ENCODE results near the gene FBXO40. TPM values are rescaled to one million over a fixed set of nuclear protein-coding genes. Genes with fewer than 3 reads are reported as not detected.

The FBXO40 gene
- total and polyA plus RNA-seq, 2 of the 8 experiments (the other 6 are each of a cell fraction or from before 2014, with no cell fraction given) = 0.03 TPM; not detected in 1

DNA sequence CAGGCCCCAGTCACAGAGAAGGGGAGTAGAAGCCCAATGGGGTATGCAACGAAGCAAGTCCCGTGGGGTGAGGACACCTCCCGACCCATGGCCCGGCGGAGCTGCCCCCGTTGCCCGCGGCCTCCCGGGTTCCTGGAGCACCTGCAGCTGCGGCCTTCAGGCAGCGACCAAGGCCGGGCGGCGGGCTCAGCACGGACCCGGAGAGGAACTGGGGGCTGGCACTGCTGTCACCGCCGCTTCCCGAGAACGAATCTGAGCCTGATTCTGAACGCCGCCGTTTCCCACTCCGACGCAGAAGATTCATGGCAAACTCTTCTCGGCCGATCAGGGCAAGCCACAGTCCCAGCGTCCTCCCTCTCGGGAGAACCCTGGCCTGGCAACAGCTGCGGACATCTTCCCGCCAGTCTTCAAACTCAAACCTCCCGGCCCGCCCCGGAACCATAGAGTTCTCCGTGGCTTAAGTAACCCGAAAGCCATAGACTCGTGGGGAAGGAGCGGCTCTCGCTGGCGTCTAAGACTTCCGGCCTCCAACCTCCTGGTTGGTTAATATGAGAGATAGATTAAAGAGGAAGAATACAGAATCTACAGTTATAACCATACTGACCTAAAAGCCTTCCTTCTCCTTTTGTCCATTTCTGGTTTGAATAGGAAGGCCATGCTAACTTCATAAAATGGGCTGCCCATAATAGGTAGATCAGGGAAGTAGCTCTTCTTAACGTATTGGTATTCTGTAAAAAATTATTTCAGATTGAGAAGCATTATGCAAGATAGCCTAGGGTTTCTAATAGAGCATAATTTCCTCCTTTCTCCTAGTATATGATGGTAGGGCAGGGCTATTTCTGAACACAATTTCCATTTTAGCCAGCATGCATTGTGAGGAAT lies 47.4 kb upstream of the FBXO40 start, which contains the start of gene POLQ:
TSS of gene POLQ (minus strand) at position 415 of the 882 bp plus-strand sequence. CDS start at position 304, 111 bp downstream.
- peak; percentile 28 for FAIRE-seq
- no peaks in the 10 kb centered on the region for H3K27me3 ChIP-seq (replicated peaks in 1 of 4; ENCODE audit: control insufficient read depth in 3 of 4, extremely low read depth in 1 of 4, insufficient read depth in 3 of 4, low read length in 3 of 4)
- TF ChIP-seq BRCA1 (IDR thresholded peaks at IDR 0.05; ENCODE audit: low read depth, low read length) (no peak), KDM4A (IDR thresholded peaks at IDR 0.05; ENCODE audit: low read depth, low read length, severe bottlenecking) (peak; percentile 38), POLR2AphosphoS5 (IDR thresholded peaks at IDR 0.05; ENCODE audit: low read depth, low read length) (peak; percentile 71), YY1 (IDR thresholded peaks at IDR 0.05; ENCODE audit: low read depth, low read length) (peak; percentile 69), CHD2 (IDR thresholded peaks at IDR 0.05; ENCODE audit: low read length) (no peak), BCL11A (IDR thresholded peaks at IDR 0.05; ENCODE audit: low read depth in 2 of 2, low read length in 2 of 2) (no peak), RAD21 (IDR thresholded peaks at IDR 0.05 in 1 of 2, conservative IDR thresholded peaks at IDR 0.05 in 1 of 2; ENCODE audit: low read depth in 2 of 2, low read length in 2 of 2) (no peak)
- TF ChIP-seq, protein P1, sequence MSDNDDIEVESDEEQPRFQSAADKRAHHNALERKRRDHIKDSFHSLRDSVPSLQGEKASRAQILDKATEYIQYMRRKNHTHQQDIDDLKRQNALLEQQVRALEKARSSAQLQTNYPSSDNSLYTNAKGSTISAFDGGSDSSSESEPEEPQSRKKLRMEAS (IDR thresholded peaks at IDR 0.05) = no peak
- TF ChIP-seq, protein P2, sequence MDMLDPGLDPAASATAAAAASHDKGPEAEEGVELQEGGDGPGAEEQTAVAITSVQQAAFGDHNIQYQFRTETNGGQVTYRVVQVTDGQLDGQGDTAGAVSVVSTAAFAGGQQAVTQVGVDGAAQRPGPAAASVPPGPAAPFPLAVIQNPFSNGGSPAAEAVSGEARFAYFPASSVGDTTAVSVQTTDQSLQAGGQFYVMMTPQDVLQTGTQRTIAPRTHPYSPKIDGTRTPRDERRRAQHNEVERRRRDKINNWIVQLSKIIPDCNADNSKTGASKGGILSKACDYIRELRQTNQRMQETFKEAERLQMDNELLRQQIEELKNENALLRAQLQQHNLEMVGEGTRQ (IDR thresholded peaks at IDR 0.05; ENCODE audit: low read length) = no peak

More for the DNA sequence above, 47.4 kb upstream of the FBXO40 start, which contains the start of gene POLQ:
- peak within 1 kb of the TSS; percentile 60 for H3K4ac ChIP-seq (replicated peaks; ENCODE audit: insufficient read length, low read depth, low read length)
- H3K36me3 ChIP-seq (ENCODE audit: control insufficient read depth in 2 of 4, insufficient read depth in 4 of 4, low read length in 3 of 4) = peaks cover 2 to 10% (median 6%) of the 10 kb centered on the region in 4 experiments; a peak in 3 of 8 replicates
- no peak within 1 kb of the TSS for H2BK15ac ChIP-seq (ENCODE audit: low read length)
- H2AK5ac ChIP-seq (ENCODE audit: low read depth, low read length) = no peak within 1 kb of the TSS
- H4K20me1 ChIP-seq (replicated peaks in 1 of 2; ENCODE audit: control insufficient read depth in 1 of 2, insufficient read depth in 2 of 2, low read length in 2 of 2) = no peaks in the 10 kb centered on the region
- H2BK20ac ChIP-seq (ENCODE audit: low read length) = no peak within 1 kb of the TSS
- ChIA-PET POLR2A (ENCODE audit: partially characterized antibody) (interaction anchor here (0.9 to 1.9 kb wide), 8 partner anchors 9 to 319 kb away, joined by 3 to 6 read pairs (median 4); partner anchors contain the start of genes FBXO40 and GOLGB1), CTCF (ENCODE audit: partially characterized antibody) (interaction anchor here (0.7 to 2.7 kb wide), 22 partner anchors 7 to 1159 kb away, joined by 3 to 13 read pairs (median 4); partner anchors contain the start of gene HCLS1)
- H4K8ac ChIP-seq (ENCODE audit: extremely low read depth, insufficient read depth, low read length) = peak within 1 kb of the TSS; percentile 96
- H3K14ac ChIP-seq (ENCODE audit: insufficient read length) = no peak within 1 kb of the TSS
- H3K4me3 ChIP-seq (ENCODE audit: extremely low read depth in 1 of 4, insufficient read depth in 2 of 4, low read depth in 3 of 4, low read length in 4 of 4) = peak within 1 kb of the TSS; percentile 86 to 98 (median 94)
- peak within 1 kb of the TSS; percentile 17 for H4K91ac ChIP-seq (replicated peaks; ENCODE audit: insufficient read length, low read length)
- peak within 1 kb of the TSS; percentile 52; the same call in 1 of the 2 replicates for H2BK5ac ChIP-seq (ENCODE audit: low read depth, low read length)
- peaks cover 4 to 34% of the 10 kb centered on the region in 2 experiments for H3K79me2 ChIP-seq (ENCODE audit: control insufficient read depth in 1 of 2, insufficient read depth in 2 of 2, low read length in 2 of 2)
- H2AFZ ChIP-seq (ENCODE audit: low read length) = peak within 1 kb of the TSS; percentile 91
- peaks cover 7% of the 10 kb centered on the region for H3K23me2 ChIP-seq (ENCODE audit: low read depth, low read length)
- H3K18ac ChIP-seq (ENCODE audit: extremely low read depth, low read length) = no peak within 1 kb of the TSS; the same call in none of the 2 replicates
- peak within 1 kb of the TSS; percentile 55 for H3K27ac ChIP-seq (ENCODE audit: low read depth, low read length)
- peak within 1 kb of the TSS; percentile 79 to 94 for H3K4me2 ChIP-seq (ENCODE audit: insufficient read depth in 1 of 2, low read depth in 2 of 2, low read length in 2 of 2)
- H3K9me3 ChIP-seq (ENCODE audit: insufficient read depth in 2 of 2, low read depth in 1 of 2, low read length in 1 of 2) = no peaks in the 10 kb centered on the region
- WGBS, 2 experiments (ENCODE audit: extremely low coverage in 1 of 2, insufficient coverage in 1 of 2, insufficient read length in 1 of 2, insufficient replicate concordance in 2 of 2, low coverage in 1 of 2, low lambda C conversion rate in 2 of 2, missing lambda C conversion rate in 1 of 2) = 4% methylated on average over 42 of the region's 42 CpGs; no CpG with 5 or more reads in 1 of the 2 experiments
- DNase-seq (ENCODE audit: low read depth in 1 of 2, low spot score in 2 of 2) = peak; percentile 49 to 85
- H3K56ac ChIP-seq (replicated peaks; ENCODE audit: insufficient read length, low read depth, low read length) = no peak within 1 kb of the TSS
- peak within 1 kb of the TSS; percentile 68 to 96 (median 88) for H3K9ac ChIP-seq (replicated peaks in 1 of 4; ENCODE audit: extremely low read depth in 1 of 4, low read depth in 3 of 4, low read length in 3 of 4)
- H2BK120ac ChIP-seq (replicated peaks; ENCODE audit: low read depth, low read length) = no peak within 1 kb of the TSS
- H4K5ac ChIP-seq (ENCODE audit: insufficient read length, low read depth, low read length) = peak within 1 kb of the TSS; percentile 78
- H3K4me1 ChIP-seq (replicated peaks in 1 of 4; ENCODE audit: control insufficient read depth in 3 of 4, insufficient read depth in 4 of 4, low read length in 3 of 4) = 0 out of 7 replicates have a peak, but pooled peaks cover 0 to 2% (median 0%) of the 10 kb centered on the region in 4 experiments
- H3K23ac ChIP-seq (ENCODE audit: insufficient read length) = no peak within 1 kb of the TSS
- no peaks in the 10 kb centered on the region for H3K79me1 ChIP-seq (ENCODE audit: low read depth, low read length)
- no peak within 1 kb of the TSS for H2BK12ac ChIP-seq (ENCODE audit: low read depth, low read length)
